ENCODE data around the gene TNP2. TPM values are rescaled to one million over a fixed set of nuclear protein-coding genes. Genes with fewer than 3 reads are reported as not detected.

The TNP2 gene
- polyA plus RNA-seq, 1 of the 3 experiments (the other 2 are of a cell fraction) = not detected

- Histone ChIP-seq H3K9ac (no peak overlapping the region), H2AFZ (ENCODE audit: low read depth) (no peak overlapping the region), H3K9me2 (no peaks in the 10 kb centered on the region), H3K79me2 (ENCODE audit: insufficient read depth) (no peaks in the 10 kb centered on the region), H3K9me3 (no peaks in the 10 kb centered on the region), H3K4me2 (no peak overlapping the region), H3K4me1 (ENCODE audit: control insufficient read depth in 1 of 2, insufficient read depth in 2 of 2, low read depth in 1 of 2, low read length in 1 of 2) (no peaks in the 10 kb centered on the region; a peak in 1 of 4 replicates), H3K27me3 (ENCODE audit: insufficient read depth) (no peaks in the 10 kb centered on the region), H4K20me1 (ENCODE audit: insufficient read depth) (no peaks in the 10 kb centered on the region), H3K4me3 (ENCODE audit: low read depth in 2 of 2, low read length in 1 of 2) (no peak overlapping the region), H3K36me3 (replicated peaks in 1 of 2; ENCODE audit: control insufficient read depth in 1 of 2, insufficient read depth in 2 of 2, low read length in 1 of 2) (no peaks in the 10 kb centered on the region), H3F3A (replicated peaks; ENCODE audit: insufficient read depth) (no peaks in the 10 kb centered on the region), H3K27ac (ENCODE audit: low read depth in 2 of 2, low read length in 1 of 2) (no peak overlapping the region)
- 89% methylated on average over 7 of the region's 10 CpGs for WGBS (ENCODE audit: low lambda C conversion rate)
- TF ChIP-seq SIN3A (IDR thresholded peaks at IDR 0.05; ENCODE audit: borderline replicate concordance, low read depth, low read length) (no peak), MEF2A (IDR thresholded peaks at IDR 0.05; ENCODE audit: borderline replicate concordance, low read depth) (no peak), RCOR1 (IDR thresholded peaks at IDR 0.05; ENCODE audit: low read length) (no peak), MAX (IDR thresholded peaks at IDR 0.05; ENCODE audit: low read depth) (no peak), YY1 (IDR thresholded peaks at IDR 0.05; ENCODE audit: low read depth) (no peak), USF1 (IDR thresholded peaks at IDR 0.05; ENCODE audit: borderline replicate concordance, low read depth) (no peak), PBX3 (IDR thresholded peaks at IDR 0.05) (no peak), TEAD4 (IDR thresholded peaks at IDR 0.05; ENCODE audit: borderline replicate concordance, insufficient read depth) (no peak), SMC3 (IDR thresholded peaks at IDR 0.05; ENCODE audit: low read depth, low read length) (no peak), REST (IDR thresholded peaks at IDR 0.05; ENCODE audit: low read depth, low read length) (no peak), RAD21 (IDR thresholded peaks at IDR 0.05; ENCODE audit: low read length) (no peak)
- POLR2A ChIA-PET = no interaction called here
- no peak for DNase-seq
- CTCF ChIA-PET = interaction anchor here (0.6 to 1.5 kb wide), 2 partner anchors 19 to 264 kb away, joined by 3 to 6 read pairs; partner anchors contain the start of gene SOCS1
Observed at GRCh38 chr16:11236461-11237254, 32.5 kb downstream of the TNP2 start.

All from SK-N-SH (cell line).